Measurements from ENCODE around the gene E2F1. TPM values are rescaled to one million over a fixed set of nuclear protein-coding genes. Genes with fewer than 3 reads are reported as not detected.
A peak's percentile ranks its signal among the peaks of the same experiment; 100 is the strongest.

E2F1 gene
- total RNA-seq, 1 experiment from 2014 or later, result 44.2 TPM

- DNase-seq (ENCODE audit: low spot score) (no peak), ATAC-seq (no peak; the same call in 1 of the 2 replicates)
- POLR2A ChIA-PET, result interaction anchor here (0.6 to 3.4 kb wide), 13 partner anchors 12 to 405 kb away, joined by 3 to 24 read pairs (median 4); partner anchors contain the start of genes CBFA2T2, CDK5RAP1, PXMP4 and ZNF341
- no peak overlapping the region for H3K27ac Mint-ChIP-seq
- 0 out of 2 replicates have a peak, but pooled peaks have one; percentile 51 for TF ChIP-seq CREM (CRISPR knock-in tag; IDR thresholded peaks at IDR 0.05)
- TF ChIP-seq ZNF396 (CRISPR knock-in tag; IDR thresholded peaks at IDR 0.05; ENCODE audit: borderline replicate concordance), result no peak
- peak; percentile 93 for TF ChIP-seq ZNF121 (CRISPR knock-in tag; IDR thresholded peaks at IDR 0.05)
- TF ChIP-seq ZNF138 (CRISPR knock-in tag; conservative IDR thresholded peaks at IDR 0.05), result peak; percentile 15; the same call in 1 of the 2 replicates
- TF ChIP-seq KAT7 (CRISPR knock-in tag; IDR thresholded peaks at IDR 0.05; ENCODE audit: borderline replicate concordance), result peak; percentile 4; the same call in 1 of the 2 replicates
- peak; percentile 17; the same call in 1 of the 2 replicates for TF ChIP-seq NR2C2 (CRISPR knock-in tag; IDR thresholded peaks at IDR 0.05)
- peak; percentile 52; the same call in 1 of the 2 replicates for TF ChIP-seq ZNF263 (CRISPR knock-in tag; IDR thresholded peaks at IDR 0.05; ENCODE audit: low read depth)
- TF ChIP-seq FOXP4 (CRISPR knock-in tag; IDR thresholded peaks at IDR 0.05), result no peak
- peak; percentile 78; the same call in 1 of the 2 replicates for TF ChIP-seq RELA (CRISPR knock-in tag; IDR thresholded peaks at IDR 0.05; ENCODE audit: borderline replicate concordance)
- 0 out of 2 replicates have a peak, but pooled peaks have one; percentile 75 for TF ChIP-seq JUN (CRISPR knock-in tag; IDR thresholded peaks at IDR 0.05)
- TF ChIP-seq AFF4 (CRISPR knock-in tag; IDR thresholded peaks at IDR 0.05; ENCODE audit: borderline replicate concordance), result no peak
- TF ChIP-seq EMX1 (CRISPR knock-in tag; IDR thresholded peaks at IDR 0.05), result 0 out of 2 replicates have a peak, but pooled peaks have one; percentile 16
- TF ChIP-seq TP53 (CRISPR knock-in tag; IDR thresholded peaks at IDR 0.05), result peak; percentile 52
- TF ChIP-seq ATF6 (CRISPR knock-in tag; IDR thresholded peaks at IDR 0.05), result no peak
- peak; percentile 60; the same call in 1 of the 2 replicates for TF ChIP-seq E2F5 (CRISPR knock-in tag; IDR thresholded peaks at IDR 0.05)
- CTCF ChIA-PET, result interaction anchor here (0.5 to 7.9 kb wide), 47 partner anchors 8 to 404 kb away, joined by 3 to 134 read pairs (median 4); partner anchors contain the start of genes CBFA2T2, CDK5RAP1, E2F1 and PXMP4
- H3K4me3 Mint-ChIP-seq, result peak overlapping the region; percentile 62
- no peaks in the 10 kb centered on the region for H3K9me3 Mint-ChIP-seq
- H3K27me3 Mint-ChIP-seq (ENCODE audit: low read depth), result peaks cover 14% of the 10 kb centered on the region
- H3K4me1 Mint-ChIP-seq, result peaks cover 31% of the 10 kb centered on the region
- peaks cover 5% of the 10 kb centered on the region; the same call in 1 of the 2 replicates for H3K36me3 Mint-ChIP-seq
Measured at GRCh38 chr20:33667245-33667675, 18.9 kb downstream of the E2F1 start.

Measured in WTC11 (cell line).